ENCODE measurements around the gene MAP2K7.

Gene MAP2K7

GRCh38 chr19:7909471-7910067 lies 5.9 kb downstream of the MAP2K7 start:
- H3K4me3 ChIP-seq, result no peak overlapping the region
- H3K27ac ChIP-seq, result no peak overlapping the region
- DNase-seq, result peak in 1 of 2 donors; percentile 61
- no peaks in the 10 kb centered on the region for H3K9me3 ChIP-seq
- H3K36me3 ChIP-seq, result peaks cover 41 to 68% (median 62%) of the 10 kb centered on the region in 3 donors
- peaks cover 0 to 22% of the 10 kb centered on the region in 2 donors for H3K27me3 ChIP-seq
- intact Hi-C loops (cut with DNase I; ENCODE audit: low total_unique reads), result no loop called here
- TF ChIP-seq CTCF (IDR thresholded peaks at IDR 0.05), result no peak
- H3K4me1 ChIP-seq, result peaks cover 0 to 32% (median 23%) of the 10 kb centered on the region in 4 donors

- intact Hi-C loops (cut with DNase I; ENCODE audit: low total_unique reads), result no loop called here
- Histone ChIP-seq H3K27me3 (peaks cover 0 to 32% of the 10 kb centered on the region in 2 donors), H3K36me3 (peaks cover 41 to 68% (median 62%) of the 10 kb centered on the region in 3 donors), H3K9me3 (no peaks in the 10 kb centered on the region), H3K4me1 (peaks cover 0 to 23% (median 15%) of the 10 kb centered on the region in 4 donors), H3K27ac (no peak overlapping the region), H3K4me3 (no peak overlapping the region)
- peak in 1 of 2 donors; percentile 57 for DNase-seq
- no peak for TF ChIP-seq CTCF (IDR thresholded peaks at IDR 0.05)
Measured at GRCh38 chr19:7910321-7911161, 6.9 kb downstream of the MAP2K7 start.

- peaks cover 41 to 57% (median 54%) of the 10 kb centered on the region in 3 donors for H3K36me3 ChIP-seq
- H3K9me3 ChIP-seq, result no peaks in the 10 kb centered on the region
- no peak for TF ChIP-seq CTCF (IDR thresholded peaks at IDR 0.05)
- no peak overlapping the region for H3K27ac ChIP-seq
- intact Hi-C loops (cut with DNase I; ENCODE audit: low total_unique reads), result no loop called here
- peaks cover 0 to 23% (median 16%) of the 10 kb centered on the region in 4 donors for H3K4me1 ChIP-seq
- H3K4me3 ChIP-seq, result no peak overlapping the region
- peaks cover 0 to 43% of the 10 kb centered on the region in 2 donors for H3K27me3 ChIP-seq
- no peak for DNase-seq
Measured at GRCh38 chr19:7911508-7912143, 7.9 kb downstream of the MAP2K7 start.

GRCh38 chr19:7912144-7912696 lies 8.5 kb downstream of the MAP2K7 start:
- Histone ChIP-seq H3K9me3 (no peaks in the 10 kb centered on the region), H3K27ac (no peak overlapping the region), H3K27me3 (peaks cover 0 to 49% of the 10 kb centered on the region in 2 donors), H3K4me3 (no peak overlapping the region), H3K4me1 (peaks cover 0 to 28% (median 21%) of the 10 kb centered on the region in 4 donors), H3K36me3 (peaks cover 41 to 56% (median 53%) of the 10 kb centered on the region in 3 donors)
- DNase-seq, result peak in 1 of 2 donors; percentile 16
- intact Hi-C loops (cut with DNase I; ENCODE audit: low total_unique reads), result no loop called here
- no peak for TF ChIP-seq CTCF (IDR thresholded peaks at IDR 0.05)

Measured in tibial artery (tissue), 4 donors.